ENCODE data around the gene BORCS6. TPM values are rescaled to one million over a fixed set of nuclear protein-coding genes. Genes with fewer than 3 reads are reported as not detected.

Gene BORCS6
- total and polyA plus RNA-seq, 2 of the 13 experiments (the other 11 are each of a cell fraction or from before 2014, with no cell fraction given) = 2.0 to 5.1 TPM

DNA sequence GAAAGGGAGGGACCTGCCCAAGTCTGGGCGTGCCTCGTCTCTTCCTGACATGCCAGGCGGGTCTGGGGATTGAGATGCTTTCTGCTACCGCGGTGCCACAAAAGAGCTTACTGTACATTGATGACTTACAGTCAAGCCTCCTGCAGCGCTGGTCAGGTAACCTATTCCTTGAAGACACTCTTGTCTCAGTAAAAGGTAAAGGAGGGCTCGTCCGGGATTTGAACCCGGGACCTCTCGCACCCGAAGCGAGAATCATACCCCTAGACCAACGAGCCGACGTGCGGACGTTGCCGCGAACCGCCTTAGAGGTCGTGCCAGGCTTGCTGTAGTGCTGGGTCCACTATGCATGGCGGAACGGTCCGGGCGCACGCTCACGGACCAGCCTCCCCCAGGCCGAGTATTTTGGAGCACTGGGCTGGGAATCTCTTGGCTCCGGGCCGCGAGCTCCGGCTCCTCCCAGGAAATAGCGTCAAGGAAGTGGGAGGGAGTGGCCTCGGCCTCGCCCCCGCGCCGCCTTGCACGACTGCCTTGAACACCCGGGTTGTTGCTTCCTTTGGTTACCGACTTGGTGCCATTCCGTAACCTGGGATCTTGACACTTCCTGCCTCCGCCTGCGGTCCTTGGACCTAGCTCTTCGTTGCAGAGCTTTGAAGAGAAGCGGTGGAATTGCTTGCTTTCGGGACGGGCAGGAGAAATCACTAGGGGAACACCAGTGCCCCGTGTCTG is 32.8 kb upstream of the BORCS6 start (continued):
- TF ChIP-seq, protein P1, sequence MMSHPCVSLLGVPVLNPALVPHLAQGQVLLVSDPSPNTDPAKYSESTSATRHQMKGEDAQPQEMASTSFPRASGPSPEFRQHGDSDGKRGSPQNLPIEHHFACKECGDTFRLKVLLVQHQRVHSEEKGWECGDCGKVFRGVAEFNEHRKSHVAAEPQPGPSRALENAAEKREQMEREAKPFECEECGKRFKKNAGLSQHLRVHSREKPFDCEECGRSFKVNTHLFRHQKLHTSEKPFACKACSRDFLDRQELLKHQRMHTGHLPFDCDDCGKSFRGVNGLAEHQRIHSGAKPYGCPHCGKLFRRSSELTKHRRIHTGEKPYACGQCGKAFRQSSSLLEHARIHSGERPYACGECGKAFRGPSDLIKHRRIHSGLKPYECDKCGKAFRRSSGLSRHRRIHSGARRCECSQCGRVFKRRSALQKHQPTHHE (CRISPR knock-in tag; IDR thresholded peaks at IDR 0.05; ENCODE audit: borderline replicate concordance) = peak; percentile 34; the same call in 1 of the 2 replicates
- 0 out of 2 replicates have a peak, but pooled peaks have one; percentile 26 for TF ChIP-seq ZFP36L2 (CRISPR knock-in tag; IDR thresholded peaks at IDR 0.05)
- no peak for TF ChIP-seq ZNF468 (CRISPR knock-in tag; IDR thresholded peaks at IDR 0.05)
- TF ChIP-seq MEIS2 (CRISPR knock-in tag; IDR thresholded peaks at IDR 0.05) = no peak
- TF ChIP-seq, protein P2, sequence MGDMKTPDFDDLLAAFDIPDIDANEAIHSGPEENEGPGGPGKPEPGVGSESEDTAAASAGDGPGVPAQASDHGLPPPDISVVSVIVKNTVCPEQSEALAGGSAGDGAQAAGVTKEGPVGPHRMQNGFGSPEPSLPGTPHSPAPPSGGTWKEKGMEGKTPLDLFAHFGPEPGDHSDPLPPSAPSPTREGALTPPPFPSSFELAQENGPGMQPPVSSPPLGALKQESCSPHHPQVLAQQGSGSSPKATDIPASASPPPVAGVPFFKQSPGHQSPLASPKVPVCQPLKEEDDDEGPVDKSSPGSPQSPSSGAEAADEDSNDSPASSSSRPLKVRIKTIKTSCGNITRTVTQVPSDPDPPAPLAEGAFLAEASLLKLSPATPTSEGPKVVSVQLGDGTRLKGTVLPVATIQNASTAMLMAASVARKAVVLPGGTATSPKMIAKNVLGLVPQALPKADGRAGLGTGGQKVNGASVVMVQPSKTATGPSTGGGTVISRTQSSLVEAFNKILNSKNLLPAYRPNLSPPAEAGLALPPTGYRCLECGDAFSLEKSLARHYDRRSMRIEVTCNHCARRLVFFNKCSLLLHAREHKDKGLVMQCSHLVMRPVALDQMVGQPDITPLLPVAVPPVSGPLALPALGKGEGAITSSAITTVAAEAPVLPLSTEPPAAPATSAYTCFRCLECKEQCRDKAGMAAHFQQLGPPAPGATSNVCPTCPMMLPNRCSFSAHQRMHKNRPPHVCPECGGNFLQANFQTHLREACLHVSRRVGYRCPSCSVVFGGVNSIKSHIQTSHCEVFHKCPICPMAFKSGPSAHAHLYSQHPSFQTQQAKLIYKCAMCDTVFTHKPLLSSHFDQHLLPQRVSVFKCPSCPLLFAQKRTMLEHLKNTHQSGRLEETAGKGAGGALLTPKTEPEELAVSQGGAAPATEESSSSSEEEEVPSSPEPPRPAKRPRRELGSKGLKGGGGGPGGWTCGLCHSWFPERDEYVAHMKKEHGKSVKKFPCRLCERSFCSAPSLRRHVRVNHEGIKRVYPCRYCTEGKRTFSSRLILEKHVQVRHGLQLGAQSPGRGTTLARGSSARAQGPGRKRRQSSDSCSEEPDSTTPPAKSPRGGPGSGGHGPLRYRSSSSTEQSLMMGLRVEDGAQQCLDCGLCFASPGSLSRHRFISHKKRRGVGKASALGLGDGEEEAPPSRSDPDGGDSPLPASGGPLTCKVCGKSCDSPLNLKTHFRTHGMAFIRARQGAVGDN (CRISPR knock-in tag; IDR thresholded peaks at IDR 0.05) = no peak
- TF ChIP-seq ZNF335 (CRISPR knock-in tag; IDR thresholded peaks at IDR 0.05) = no peak
- TF ChIP-seq, protein P3, sequence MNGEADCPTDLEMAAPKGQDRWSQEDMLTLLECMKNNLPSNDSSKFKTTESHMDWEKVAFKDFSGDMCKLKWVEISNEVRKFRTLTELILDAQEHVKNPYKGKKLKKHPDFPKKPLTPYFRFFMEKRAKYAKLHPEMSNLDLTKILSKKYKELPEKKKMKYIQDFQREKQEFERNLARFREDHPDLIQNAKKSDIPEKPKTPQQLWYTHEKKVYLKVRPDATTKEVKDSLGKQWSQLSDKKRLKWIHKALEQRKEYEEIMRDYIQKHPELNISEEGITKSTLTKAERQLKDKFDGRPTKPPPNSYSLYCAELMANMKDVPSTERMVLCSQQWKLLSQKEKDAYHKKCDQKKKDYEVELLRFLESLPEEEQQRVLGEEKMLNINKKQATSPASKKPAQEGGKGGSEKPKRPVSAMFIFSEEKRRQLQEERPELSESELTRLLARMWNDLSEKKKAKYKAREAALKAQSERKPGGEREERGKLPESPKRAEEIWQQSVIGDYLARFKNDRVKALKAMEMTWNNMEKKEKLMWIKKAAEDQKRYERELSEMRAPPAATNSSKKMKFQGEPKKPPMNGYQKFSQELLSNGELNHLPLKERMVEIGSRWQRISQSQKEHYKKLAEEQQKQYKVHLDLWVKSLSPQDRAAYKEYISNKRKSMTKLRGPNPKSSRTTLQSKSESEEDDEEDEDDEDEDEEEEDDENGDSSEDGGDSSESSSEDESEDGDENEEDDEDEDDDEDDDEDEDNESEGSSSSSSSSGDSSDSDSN (CRISPR knock-in tag; IDR thresholded peaks at IDR 0.05) = peak; percentile 92
- TF ChIP-seq, protein P4, sequence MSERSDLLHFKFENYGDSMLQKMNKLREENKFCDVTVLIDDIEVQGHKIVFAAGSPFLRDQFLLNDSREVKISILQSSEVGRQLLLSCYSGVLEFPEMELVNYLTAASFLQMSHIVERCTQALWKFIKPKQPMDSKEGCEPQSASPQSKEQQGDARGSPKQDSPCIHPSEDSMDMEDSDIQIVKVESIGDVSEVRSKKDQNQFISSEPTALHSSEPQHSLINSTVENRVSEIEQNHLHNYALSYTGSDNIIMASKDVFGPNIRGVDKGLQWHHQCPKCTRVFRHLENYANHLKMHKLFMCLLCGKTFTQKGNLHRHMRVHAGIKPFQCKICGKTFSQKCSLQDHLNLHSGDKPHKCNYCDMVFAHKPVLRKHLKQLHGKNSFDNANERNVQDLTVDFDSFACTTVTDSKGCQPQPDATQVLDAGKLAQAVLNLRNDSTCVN (CRISPR knock-in tag; IDR thresholded peaks at IDR 0.05; ENCODE audit: borderline replicate concordance) = no peak
- no peak; the same call in 1 of the 2 replicates for TF ChIP-seq ZNF205 (CRISPR knock-in tag; IDR thresholded peaks at IDR 0.05)
- TF ChIP-seq, protein P5, sequence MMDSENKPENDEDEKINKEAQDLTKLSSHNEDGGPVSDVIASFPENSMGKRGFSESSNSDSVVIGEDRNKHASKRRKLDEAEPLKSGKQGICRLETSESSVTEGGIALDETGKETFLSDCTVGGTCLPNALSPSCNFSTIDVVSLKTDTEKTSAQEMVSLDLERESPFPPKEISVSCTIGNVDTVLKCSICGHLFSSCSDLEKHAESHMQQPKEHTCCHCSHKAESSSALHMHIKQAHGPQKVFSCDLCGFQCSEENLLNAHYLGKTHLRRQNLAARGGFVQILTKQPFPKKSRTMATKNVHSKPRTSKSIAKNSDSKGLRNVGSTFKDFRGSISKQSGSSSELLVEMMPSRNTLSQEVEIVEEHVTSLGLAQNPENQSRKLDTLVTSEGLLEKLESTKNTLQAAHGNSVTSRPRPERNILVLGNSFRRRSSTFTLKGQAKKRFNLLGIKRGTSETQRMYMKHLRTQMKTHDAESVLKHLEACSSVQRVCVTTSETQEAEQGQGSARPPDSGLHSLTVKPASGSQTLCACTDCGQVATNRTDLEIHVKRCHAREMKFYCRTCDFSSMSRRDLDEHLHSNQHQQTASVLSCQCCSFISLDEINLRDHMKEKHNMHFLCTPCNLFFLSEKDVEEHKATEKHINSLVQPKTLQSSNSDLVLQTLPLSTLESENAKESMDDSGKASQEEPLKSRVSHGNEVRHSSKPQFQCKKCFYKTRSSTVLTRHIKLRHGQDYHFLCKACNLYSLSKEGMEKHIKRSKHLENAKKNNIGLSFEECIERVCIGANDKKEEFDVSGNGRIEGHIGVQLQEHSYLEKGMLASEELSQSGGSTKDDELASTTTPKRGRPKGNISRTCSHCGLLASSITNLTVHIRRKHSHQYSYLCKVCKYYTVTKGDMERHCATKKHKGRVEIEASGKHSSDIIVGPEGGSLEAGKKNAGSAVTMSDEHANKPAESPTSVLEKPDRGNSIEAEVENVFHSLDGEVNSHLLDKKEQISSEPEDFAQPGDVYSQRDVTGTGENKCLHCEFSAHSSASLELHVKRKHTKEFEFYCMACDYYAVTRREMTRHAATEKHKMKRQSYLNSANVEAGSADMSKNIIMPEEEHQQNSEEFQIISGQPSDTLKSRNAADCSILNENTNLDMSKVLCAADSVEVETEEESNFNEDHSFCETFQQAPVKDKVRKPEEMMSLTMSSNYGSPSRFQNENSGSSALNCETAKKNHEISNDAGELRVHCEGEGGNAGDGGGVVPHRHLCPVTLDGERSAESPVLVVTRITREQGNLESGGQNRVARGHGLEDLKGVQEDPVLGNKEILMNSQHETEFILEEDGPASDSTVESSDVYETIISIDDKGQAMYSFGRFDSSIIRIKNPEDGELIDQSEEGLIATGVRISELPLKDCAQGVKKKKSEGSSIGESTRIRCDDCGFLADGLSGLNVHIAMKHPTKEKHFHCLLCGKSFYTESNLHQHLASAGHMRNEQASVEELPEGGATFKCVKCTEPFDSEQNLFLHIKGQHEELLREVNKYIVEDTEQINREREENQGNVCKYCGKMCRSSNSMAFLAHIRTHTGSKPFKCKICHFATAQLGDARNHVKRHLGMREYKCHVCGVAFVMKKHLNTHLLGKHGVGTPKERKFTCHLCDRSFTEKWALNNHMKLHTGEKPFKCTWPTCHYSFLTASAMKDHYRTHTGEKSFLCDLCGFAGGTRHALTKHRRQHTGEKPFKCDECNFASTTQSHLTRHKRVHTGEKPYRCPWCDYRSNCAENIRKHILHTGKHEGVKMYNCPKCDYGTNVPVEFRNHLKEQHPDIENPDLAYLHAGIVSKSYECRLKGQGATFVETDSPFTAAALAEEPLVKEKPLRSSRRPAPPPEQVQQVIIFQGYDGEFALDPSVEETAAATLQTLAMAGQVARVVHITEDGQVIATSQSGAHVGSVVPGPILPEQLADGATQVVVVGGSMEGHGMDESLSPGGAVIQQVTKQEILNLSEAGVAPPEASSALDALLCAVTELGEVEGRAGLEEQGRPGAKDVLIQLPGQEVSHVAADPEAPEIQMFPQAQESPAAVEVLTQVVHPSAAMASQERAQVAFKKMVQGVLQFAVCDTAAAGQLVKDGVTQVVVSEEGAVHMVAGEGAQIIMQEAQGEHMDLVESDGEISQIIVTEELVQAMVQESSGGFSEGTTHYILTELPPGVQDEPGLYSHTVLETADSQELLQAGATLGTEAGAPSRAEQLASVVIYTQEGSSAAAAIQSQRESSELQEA (CRISPR knock-in tag; IDR thresholded peaks at IDR 0.05; ENCODE audit: not compliant biosample characterization) = peak; percentile 89

Data from HepG2 (cell line).